ENCODE measurements around the gene SYNDIG1. TPM values are rescaled to one million over a fixed set of nuclear protein-coding genes. Genes with fewer than 3 reads are reported as not detected.

Gene SYNDIG1
- total RNA-seq, 1 experiment from 2014 or later: not detected

GRCh38 chr20:24448170-24448569, 21.3 kb upstream of the SYNDIG1 start:
- no peak for TF ChIP-seq CTCF (IDR thresholded peaks at IDR 0.05)
- TF ChIP-seq SIN3A (IDR thresholded peaks at IDR 0.05; ENCODE audit: borderline replicate concordance, insufficient read depth, low read depth, low read length): no peak
- TF ChIP-seq TCF7L2 (IDR thresholded peaks at IDR 0.05; ENCODE audit: low read depth, low read length): no peak
- no peak for TF ChIP-seq REST (IDR thresholded peaks at IDR 0.05; ENCODE audit: insufficient read depth in 1 of 2, low read depth in 2 of 2, low read length in 1 of 2)
- no peak for TF ChIP-seq POLR2AphosphoS5 (IDR thresholded peaks at IDR 0.05; ENCODE audit: low read depth, low read length)
- Histone ChIP-seq H3K9me3 (ENCODE audit: control insufficient read depth, insufficient read depth, low read depth, low read length) (no peaks in the 10 kb centered on the region), H3K27me3 (ENCODE audit: control insufficient read depth, insufficient read depth, low read length) (no peaks in the 10 kb centered on the region; the same call in none of the 2 replicates), H3K27ac (ENCODE audit: low read length) (no peak overlapping the region), H3K36me3 (ENCODE audit: control insufficient read depth, insufficient read depth, low read length) (no peaks in the 10 kb centered on the region), H3K4me1 (ENCODE audit: control insufficient read depth, insufficient read depth, low read length) (no peaks in the 10 kb centered on the region), H3K4me3 (ENCODE audit: low read depth in 2 of 2, low read length in 2 of 2) (no peak overlapping the region)
- intact Hi-C loops (cut with micrococcal nuclease; ENCODE audit: unreplicated experiment) (no loop called here), in situ Hi-C loops (cut with HindIII; ENCODE audit: low pct_unique_long_range_greater_than_20kb, low sequenced_read_pairs) (no loop called here)
- ChIA-PET CTCF (no interaction called here), POLR2A (no interaction called here)
- no peak for ATAC-seq
- DNase-seq (ENCODE audit: low read depth, low spot score): no peak
- BruUV-seq (replicated peaks): no TSS peak

- no TSS peak for BruUV-seq (replicated peaks)
Observed at GRCh38 chr20:24449026-24449720, 20.3 kb upstream of the SYNDIG1 start.

More at GRCh38 chr20:24449026-24449720, 20.3 kb upstream of the SYNDIG1 start:
- TF ChIP-seq POLR2AphosphoS5 (IDR thresholded peaks at IDR 0.05; ENCODE audit: low read depth, low read length) (no peak), CTCF (IDR thresholded peaks at IDR 0.05) (no peak), TCF7L2 (IDR thresholded peaks at IDR 0.05; ENCODE audit: low read depth, low read length) (no peak), REST (IDR thresholded peaks at IDR 0.05; ENCODE audit: insufficient read depth in 1 of 2, low read depth in 2 of 2, low read length in 1 of 2) (no peak), SIN3A (IDR thresholded peaks at IDR 0.05; ENCODE audit: borderline replicate concordance, insufficient read depth, low read depth, low read length) (no peak)
- DNase-seq (ENCODE audit: low read depth, low spot score) (no peak), ATAC-seq (no peak)
- no peak overlapping the region for H3K4me3 ChIP-seq (ENCODE audit: low read depth in 2 of 2, low read length in 2 of 2)
- H3K4me1 ChIP-seq (ENCODE audit: control insufficient read depth, insufficient read depth, low read length): no peaks in the 10 kb centered on the region
- no peaks in the 10 kb centered on the region for H3K36me3 ChIP-seq (ENCODE audit: control insufficient read depth, insufficient read depth, low read length)
- ChIA-PET POLR2A (no interaction called here), CTCF (no interaction called here)
- intact Hi-C loops (cut with micrococcal nuclease; ENCODE audit: unreplicated experiment): no loop called here
- H3K27me3 ChIP-seq (ENCODE audit: control insufficient read depth, insufficient read depth, low read length): peaks cover 2% of the 10 kb centered on the region
- H3K27ac ChIP-seq (ENCODE audit: low read length): no peak overlapping the region
- in situ Hi-C loops (cut with HindIII; ENCODE audit: low pct_unique_long_range_greater_than_20kb, low sequenced_read_pairs): no loop called here
- no peaks in the 10 kb centered on the region for H3K9me3 ChIP-seq (ENCODE audit: control insufficient read depth, insufficient read depth, low read depth, low read length)

Data from Panc1 (cell line).